VCaP (cell line): ENCODE data around the gene BLVRB.
A peak's percentile ranks its signal among the peaks of the same experiment; 100 is the strongest.

Experiments
- H3K27ac ChIP-seq: fragments of 450-650 bp; 2 replicates; pipeline ENCODE4 v1.5.1; 2017
- TF ChIP-seq, protein P1 (sequence below): fragments of 450-650 bp; conservative IDR thresholded peaks from 2 replicates; pipeline ENCODE4 v1.5.1; 2017; ENCODE audit warnings: mild to moderate bottlenecking, moderate library complexity

The BLVRB gene

DNA sequence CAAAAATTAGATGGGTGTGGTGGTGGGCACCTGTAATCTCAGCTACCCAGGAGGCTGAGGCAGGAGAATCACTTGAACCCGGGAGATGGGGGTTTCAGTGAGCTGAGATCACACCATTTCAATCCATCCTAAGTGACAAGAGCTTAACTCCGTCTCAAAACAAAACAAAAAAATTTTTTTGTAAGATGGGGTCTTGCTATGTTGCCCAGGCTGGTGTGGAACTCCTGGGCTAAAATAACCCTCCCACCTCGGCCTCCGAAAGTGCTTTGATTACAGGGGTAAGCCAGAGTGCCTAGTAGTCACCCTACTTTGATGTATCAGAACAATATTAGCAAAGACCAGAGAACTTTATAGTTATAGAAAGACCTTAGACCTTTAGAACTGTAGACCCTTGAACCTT lies 9.2 kb upstream of the BLVRB start:
- TF ChIP-seq, protein P1, sequence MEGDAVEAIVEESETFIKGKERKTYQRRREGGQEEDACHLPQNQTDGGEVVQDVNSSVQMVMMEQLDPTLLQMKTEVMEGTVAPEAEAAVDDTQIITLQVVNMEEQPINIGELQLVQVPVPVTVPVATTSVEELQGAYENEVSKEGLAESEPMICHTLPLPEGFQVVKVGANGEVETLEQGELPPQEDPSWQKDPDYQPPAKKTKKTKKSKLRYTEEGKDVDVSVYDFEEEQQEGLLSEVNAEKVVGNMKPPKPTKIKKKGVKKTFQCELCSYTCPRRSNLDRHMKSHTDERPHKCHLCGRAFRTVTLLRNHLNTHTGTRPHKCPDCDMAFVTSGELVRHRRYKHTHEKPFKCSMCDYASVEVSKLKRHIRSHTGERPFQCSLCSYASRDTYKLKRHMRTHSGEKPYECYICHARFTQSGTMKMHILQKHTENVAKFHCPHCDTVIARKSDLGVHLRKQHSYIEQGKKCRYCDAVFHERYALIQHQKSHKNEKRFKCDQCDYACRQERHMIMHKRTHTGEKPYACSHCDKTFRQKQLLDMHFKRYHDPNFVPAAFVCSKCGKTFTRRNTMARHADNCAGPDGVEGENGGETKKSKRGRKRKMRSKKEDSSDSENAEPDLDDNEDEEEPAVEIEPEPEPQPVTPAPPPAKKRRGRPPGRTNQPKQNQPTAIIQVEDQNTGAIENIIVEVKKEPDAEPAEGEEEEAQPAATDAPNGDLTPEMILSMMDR: no peak
- no peak overlapping the region for H3K27ac ChIP-seq

DNA sequence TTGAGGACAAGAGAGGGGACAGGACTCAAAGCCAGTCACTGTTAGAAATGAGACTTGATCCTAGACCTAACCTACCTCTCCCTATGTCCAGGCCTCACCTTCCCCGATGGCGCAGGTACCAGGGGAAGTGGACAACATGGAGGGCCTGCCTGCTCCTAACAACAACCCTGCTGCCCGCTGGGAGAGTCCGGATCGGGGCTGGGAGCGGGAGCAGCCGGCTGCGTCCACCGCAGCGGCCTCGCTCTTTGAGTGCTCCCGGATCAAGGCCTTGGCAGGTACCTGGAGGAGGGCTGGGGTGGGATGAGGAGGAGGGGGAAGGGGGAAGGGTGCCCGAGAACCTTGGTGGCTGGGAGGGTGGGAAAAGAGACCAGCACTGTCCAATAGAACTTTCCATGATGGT lies 7.0 kb upstream of the BLVRB start:
- TF ChIP-seq, protein P1: no peak
- H3K27ac ChIP-seq: no peak overlapping the region

DNA sequence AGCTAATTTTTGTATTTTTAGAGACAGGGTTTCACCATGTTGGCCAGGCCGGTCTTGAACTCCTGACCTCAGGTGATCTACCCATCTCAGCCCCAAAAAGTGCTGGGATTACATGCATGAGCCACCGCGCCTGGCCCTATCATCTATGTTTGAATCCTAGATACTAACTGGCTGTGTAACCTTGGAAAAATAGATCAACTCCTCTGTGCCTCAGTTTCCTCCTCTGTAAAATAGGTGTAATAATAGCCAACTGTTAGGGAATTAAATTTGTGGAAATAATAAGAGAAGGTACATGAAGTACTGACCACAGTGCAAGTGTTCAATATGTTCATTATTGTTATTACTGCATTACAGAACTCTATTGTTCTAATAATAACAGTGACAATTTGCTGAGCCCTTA lies 5.6 kb upstream of the BLVRB start:
- H3K27ac ChIP-seq: no peak overlapping the region
- TF ChIP-seq, protein P1: no peak

DNA sequence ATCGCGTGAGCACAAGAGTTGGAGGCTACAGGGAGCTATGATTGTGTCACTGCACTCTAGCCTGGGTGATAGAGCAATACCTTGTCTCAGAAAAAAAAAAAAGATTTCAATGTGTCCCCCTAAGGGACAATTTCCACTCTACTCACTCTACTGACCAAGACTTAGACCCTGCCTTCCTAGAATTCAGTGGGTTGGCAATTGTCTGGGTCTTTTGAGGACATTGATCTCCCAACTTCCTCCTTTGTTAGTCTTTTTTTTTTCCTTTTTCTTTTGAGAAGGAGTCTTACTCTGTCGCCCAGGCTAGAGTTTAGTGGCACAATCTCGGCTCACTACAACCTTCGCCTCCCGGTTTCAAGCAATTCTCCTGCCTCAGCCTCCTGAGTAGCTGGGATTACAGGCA lies 3.5 kb upstream of the BLVRB start:
- TF ChIP-seq, protein P1: no peak
- no peak overlapping the region for H3K27ac ChIP-seq

DNA sequence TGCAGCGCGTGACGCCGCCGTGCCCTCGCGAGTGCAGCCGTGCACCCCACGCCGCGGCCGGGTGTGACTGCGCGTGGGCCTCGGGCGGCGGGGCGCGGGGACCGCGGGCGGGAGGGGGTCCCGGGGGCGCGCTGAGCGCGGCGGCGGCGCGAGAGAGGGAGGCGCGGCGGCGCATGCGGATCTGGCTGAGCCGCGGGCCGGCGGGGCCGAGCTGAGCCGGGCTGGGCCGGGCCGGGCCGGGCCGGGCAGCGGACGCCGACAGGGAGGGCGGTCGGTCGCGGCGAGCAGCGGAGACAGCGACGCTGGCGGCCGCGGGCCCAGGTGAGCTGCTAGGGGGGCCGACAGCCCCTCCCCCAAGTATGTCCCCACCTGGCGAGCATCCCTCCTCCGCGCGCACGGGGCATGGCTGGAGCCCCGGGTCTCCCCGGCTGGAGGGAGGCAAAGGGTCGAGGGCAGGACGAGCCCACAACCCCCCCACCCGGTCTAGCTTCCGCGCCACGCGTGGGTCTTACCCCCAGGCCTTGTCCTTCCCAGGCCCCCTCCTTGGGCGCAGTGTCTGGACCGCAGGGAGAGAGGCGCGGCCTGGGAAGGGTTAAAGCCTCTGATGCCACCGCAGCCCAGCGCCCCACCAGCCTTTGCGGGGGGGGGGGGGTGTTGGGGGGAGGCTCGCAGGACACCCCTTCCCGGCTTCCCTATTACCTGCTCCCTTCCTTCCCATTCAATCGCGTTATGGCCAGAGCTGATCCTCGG lies 1.6 kb upstream of the BLVRB start, which contains the start of gene SPTBN4:
SPTBN4 (plus strand) TSS at position 17 of the 750 bp plus-strand sequence. CDS start 5,621 bp downstream, outside the sequence.
- H3K27ac ChIP-seq: peak within 1 kb of the TSS; percentile 49; the same call in 1 of the 2 replicates
- TF ChIP-seq, protein P1: no peak

DNA sequence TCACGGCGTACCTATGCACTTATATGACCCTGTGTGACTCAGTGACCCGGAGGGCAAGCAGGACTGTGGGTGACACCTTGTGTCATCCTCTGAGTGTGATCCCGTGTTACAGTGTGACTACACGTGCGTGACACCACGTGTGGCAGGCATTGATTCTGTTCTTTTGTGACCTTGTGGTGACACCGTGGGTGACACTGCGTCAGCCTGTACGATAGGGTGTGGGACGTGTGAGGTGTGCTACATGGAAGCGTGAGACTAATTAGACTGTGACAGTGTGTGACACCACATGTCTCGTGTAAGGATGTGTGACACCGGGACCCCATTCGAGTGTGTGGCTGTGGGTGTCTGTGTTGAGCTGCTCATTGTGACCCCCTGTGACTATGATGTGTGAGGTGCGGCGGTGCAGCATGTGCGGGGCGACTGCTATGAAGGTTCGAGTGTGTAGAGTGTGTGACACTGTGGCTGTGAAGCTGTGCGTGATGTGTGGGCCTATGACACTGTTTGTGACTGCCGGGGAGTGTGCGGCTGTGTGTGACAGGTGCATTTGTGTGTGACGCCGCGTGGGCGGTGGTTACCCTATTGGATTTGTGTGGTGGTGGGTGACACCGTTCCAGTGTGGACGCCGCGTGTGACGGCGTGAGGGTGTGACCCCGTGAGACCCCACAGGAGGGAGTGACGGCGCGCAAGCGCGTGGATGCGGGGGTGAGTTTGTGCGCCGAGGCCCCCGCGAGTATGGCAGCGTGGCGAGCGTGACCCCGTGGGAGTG lies 857 bp upstream of the BLVRB start:
- TF ChIP-seq, protein P1: no peak
- H3K27ac ChIP-seq: peak overlapping the region; percentile 49; the same call in 1 of the 2 replicates

DNA sequence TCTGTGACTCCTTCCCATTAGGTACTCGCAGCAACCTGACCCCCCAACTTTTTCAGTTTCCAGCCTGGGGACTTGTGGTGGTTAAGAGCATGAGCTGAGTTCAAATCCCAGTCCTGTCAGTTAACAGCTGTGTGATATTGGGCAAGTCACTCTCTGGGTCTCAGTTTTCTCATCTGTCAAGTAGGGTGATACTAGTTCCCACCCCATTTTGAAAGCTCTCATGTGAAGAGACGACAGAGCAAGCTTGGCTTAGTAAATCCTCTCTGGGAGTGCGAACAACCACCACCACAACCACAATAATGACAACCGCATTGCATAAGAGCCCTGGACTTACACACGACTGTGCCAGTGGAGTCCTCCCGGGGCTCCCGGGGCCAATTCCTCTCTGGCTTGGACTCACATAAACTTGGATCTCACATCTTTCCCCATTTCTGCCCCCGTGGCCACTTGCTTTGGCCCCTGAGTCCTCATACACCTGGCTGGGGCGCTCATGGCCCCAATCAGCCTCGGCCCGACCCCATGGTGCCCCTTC lies 454 bp downstream of the BLVRB start:
- TF ChIP-seq, protein P1: no peak
- peak overlapping the region; percentile 63 for H3K27ac ChIP-seq
